Vagina (tissue), 2 donors: ENCODE results near the gene KANK3.

ENCODE experiments used
- CTCF ChIP-seq, 3 experiments: fragments of 450-650 bp in 2 of 3; fragments of 200-600 bp in 1 of 3; sonication (generic) in 1 of 3; IDR thresholded peaks; one replicate each; pipeline ENCODE4 v1.5.1; 2017 to 2019; ENCODE audit warnings: antibody characterized with exemption in 3 of 3, mild to moderate bottlenecking in 2 of 3, moderate library complexity in 2 of 3
- POLR2A ChIP-seq, 2 donors: fragments of 450-650 bp; IDR thresholded peaks; one replicate each; pipeline ENCODE4 v1.6.1; 2017; ENCODE audit warnings: antibody characterized with exemption in 2 of 2, mild to moderate bottlenecking in 2 of 2, moderate library complexity in 2 of 2
- POLR2AphosphoS5 ChIP-seq, 2 donors: sonication (generic); formaldehyde crosslinking; IDR thresholded peaks; one replicate each; pipeline ENCODE4 v1.9.0; 2017; ENCODE audit warnings: antibody characterized with exemption in 2 of 2, mild to moderate bottlenecking in 2 of 2, low read depth in 1 of 2; ENCODE audit not compliant: insufficient read depth in 1 of 2

GRCh38 chr19:8343483-8343844, 402 bp upstream of the KANK3 start:
- TF ChIP-seq CTCF (IDR thresholded peaks at IDR 0.05) (no peak), POLR2A (IDR thresholded peaks at IDR 0.05) (no peak), POLR2AphosphoS5 (IDR thresholded peaks at IDR 0.05; ENCODE audit: insufficient read depth in 1 of 2, low read depth in 1 of 2) (no peak)
